22Rv1 (cell line): ENCODE data around the gene LENG8.
"Not testable (repeated sequence)": the region's sequence is repeated elsewhere in the genome, so short reads cannot be mapped to it uniquely, and the experiment has no call there.

ENCODE experiments used
- H3K27ac ChIP-seq: fragments of 450-650 bp; 2 replicates; pipeline ENCODE4 v1.5.1; 2017
- TF ChIP-seq, protein P1 (sequence below): fragments of 450-650 bp; IDR thresholded peaks from 2 replicates; pipeline ENCODE4 v1.5.1; 2017; ENCODE audit warnings: mild to moderate bottlenecking

Gene LENG8

DNA sequence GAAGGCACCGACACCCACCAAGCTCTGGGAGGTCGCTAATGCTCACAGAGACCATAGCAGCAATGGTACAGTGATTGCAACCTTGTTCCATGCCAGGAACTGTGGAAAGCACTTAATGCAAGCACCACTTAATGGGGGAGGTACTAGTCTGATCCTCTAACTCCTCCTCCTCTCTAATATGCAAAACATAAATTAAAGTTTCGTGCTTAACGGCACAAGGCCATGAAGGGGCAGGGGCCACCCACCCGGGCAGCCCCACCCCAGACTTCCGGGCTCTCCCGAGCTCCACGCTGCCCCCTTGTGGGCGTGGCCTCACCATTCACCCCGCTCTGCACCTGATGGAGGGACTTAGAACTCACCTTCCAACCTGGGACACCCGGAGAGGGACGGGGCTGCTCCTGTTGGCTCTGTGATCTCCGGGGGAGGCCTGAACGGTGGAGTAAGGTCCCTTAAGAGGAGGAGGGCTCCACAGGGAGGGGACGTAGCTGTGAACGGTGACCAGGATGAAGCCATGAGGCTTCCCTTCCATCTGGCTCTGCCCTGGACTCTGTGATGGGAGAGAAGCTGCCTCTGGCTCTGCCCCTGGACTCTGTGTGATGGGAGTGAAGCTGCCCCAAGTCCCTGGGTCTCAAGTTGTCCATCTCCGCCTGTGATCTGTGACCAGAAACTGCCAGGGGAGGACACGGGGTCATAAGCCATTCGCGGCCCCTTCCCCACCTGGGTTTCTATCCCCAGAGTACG, 60.4 kb downstream of the LENG8 start:
- TF ChIP-seq, protein P1, sequence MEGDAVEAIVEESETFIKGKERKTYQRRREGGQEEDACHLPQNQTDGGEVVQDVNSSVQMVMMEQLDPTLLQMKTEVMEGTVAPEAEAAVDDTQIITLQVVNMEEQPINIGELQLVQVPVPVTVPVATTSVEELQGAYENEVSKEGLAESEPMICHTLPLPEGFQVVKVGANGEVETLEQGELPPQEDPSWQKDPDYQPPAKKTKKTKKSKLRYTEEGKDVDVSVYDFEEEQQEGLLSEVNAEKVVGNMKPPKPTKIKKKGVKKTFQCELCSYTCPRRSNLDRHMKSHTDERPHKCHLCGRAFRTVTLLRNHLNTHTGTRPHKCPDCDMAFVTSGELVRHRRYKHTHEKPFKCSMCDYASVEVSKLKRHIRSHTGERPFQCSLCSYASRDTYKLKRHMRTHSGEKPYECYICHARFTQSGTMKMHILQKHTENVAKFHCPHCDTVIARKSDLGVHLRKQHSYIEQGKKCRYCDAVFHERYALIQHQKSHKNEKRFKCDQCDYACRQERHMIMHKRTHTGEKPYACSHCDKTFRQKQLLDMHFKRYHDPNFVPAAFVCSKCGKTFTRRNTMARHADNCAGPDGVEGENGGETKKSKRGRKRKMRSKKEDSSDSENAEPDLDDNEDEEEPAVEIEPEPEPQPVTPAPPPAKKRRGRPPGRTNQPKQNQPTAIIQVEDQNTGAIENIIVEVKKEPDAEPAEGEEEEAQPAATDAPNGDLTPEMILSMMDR, result peak; percentile 20; the same call in 1 of the 2 replicates
- not testable (repeated sequence) for H3K27ac ChIP-seq
